ENCODE results near the gene UAP1L1. TPM values are rescaled to one million over a fixed set of nuclear protein-coding genes. Genes with fewer than 3 reads are reported as not detected.
A peak's percentile ranks its signal among the peaks of the same experiment; 100 is the strongest.

The UAP1L1 gene
- total RNA-seq, 1 experiment from 2014 or later: 24.6 TPM

DNA sequence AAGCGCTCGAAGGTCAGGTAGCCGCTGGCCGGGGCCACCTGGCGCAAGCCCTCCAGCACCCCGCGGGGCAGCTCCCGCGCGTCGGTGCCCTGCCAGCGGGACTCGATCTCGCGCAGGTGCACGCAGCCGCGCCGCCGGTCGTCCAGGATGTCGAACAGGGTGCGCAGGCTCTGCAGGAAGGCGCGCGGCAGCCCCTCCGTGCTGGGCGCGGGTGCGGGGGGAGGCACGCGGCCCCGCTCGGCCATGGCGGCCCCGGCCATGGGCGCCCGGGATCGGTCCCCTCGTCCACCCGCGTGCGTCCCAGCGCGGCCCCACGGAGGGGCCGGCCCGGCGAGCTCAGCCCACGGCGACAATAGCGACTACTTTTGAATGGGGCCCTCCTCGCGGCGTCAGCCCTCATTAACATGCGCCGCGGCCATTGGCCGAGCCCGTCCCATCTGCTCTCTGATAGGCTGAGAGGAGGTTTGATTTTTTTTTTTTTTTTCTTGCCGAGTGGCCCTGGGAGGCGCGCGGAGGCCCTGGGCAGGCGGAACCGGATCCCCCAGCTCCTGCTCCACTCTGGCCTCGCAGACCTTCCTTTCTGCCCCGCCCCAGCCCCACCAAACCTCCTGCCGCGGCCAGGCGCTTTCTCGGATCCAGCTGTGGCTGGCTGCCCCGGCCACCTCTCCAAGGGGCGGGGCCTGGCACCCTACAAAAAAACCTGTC is 7.0 kb upstream of the UAP1L1 start, which contains the start of gene SAPCD2:
Gene SAPCD2 (minus strand): TSS at position 357 of the 705 bp plus-strand sequence. CDS start 97 bp downstream, at position 260.
- no peak for TF ChIP-seq CTCF (IDR thresholded peaks at IDR 0.05; ENCODE audit: insufficient read depth in 1 of 2, low read depth in 1 of 2, low read length in 1 of 2, severe bottlenecking in 1 of 2, unreplicated experiment in 1 of 2)
- BruUV-seq (replicated peaks): no TSS peak
- no peaks in the 10 kb centered on the region for H3K27me3 Mint-ChIP-seq (ENCODE audit: insufficient read depth, unreplicated experiment)
- H3K4me3 ChIP-seq (ENCODE audit: low read depth, low read length): peak within 1 kb of the TSS; percentile 80
- H3K27me3 ChIP-seq (replicated peaks; ENCODE audit: control insufficient read depth, insufficient read depth, low read length): no peaks in the 10 kb centered on the region
- peaks cover 18% of the 10 kb centered on the region for H3K4me1 Mint-ChIP-seq (ENCODE audit: low read depth, unreplicated experiment)
- ChIA-PET CTCF (interaction anchor here (0.6 to 5.2 kb wide), 23 partner anchors 10 to 708 kb away, joined by 3 to 42 read pairs (median 6); partner anchors contain the start of genes ABCA2, AJM1, ANAPC2 and CYSRT1), POLR2A (interaction anchor here (0.5 to 1.9 kb wide), 11 partner anchors 16 to 312 kb away, joined by 3 to 24 read pairs (median 4); partner anchors contain the start of genes ANAPC2, ENTPD2, LCN8 and MAN1B1)
- H3K9me3 Mint-ChIP-seq (ENCODE audit: unreplicated experiment): no peaks in the 10 kb centered on the region
- intact Hi-C loops (cut with micrococcal nuclease; ENCODE audit: unreplicated experiment): loop anchor here (1.0 kb wide), 2 partner anchors 16 to 24 kb away; partner anchors contain the start of genes MAN1B1 and NPDC1
- no peaks in the 10 kb centered on the region for H3K9me3 ChIP-seq
- DNase-seq: peak; percentile 95
- H3K4me3 Mint-ChIP-seq (ENCODE audit: unreplicated experiment): peak within 1 kb of the TSS; percentile 68
- H3K36me3 Mint-ChIP-seq (ENCODE audit: insufficient read depth, unreplicated experiment): peaks cover 18% of the 10 kb centered on the region
- peaks cover 33% of the 10 kb centered on the region for H3K4me1 ChIP-seq
- H3K27ac Mint-ChIP-seq (ENCODE audit: unreplicated experiment): peak within 1 kb of the TSS; percentile 85
- 0 out of 2 replicates have a peak, but pooled peaks cover 2% of the 10 kb centered on the region for H3K36me3 ChIP-seq (ENCODE audit: control insufficient read depth, insufficient read depth, low read length)

DNA sequence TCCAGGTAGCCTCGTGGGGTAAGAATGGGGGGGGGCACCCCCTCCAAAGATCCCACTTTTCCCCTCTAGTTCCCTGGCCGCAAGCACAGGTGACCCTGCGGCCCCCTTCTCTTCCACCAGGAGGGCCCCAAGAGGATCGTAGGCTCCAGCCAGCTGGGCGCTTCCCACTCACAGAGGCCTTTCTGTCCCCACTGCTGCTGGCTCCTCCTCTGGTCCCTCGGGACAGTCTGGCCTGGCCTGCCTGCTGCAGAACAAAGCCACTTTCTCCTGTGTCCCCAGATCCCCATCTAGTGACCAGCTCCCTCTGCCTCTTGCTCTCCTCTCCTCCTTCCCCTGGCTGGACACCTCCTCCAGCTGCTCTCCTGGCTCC is 6.4 kb upstream of the UAP1L1 start:
- peak; percentile 21 to 38 for TF ChIP-seq CTCF (IDR thresholded peaks at IDR 0.05; ENCODE audit: insufficient read depth in 1 of 2, low read depth in 1 of 2, low read length in 1 of 2, severe bottlenecking in 1 of 2, unreplicated experiment in 1 of 2)
- H3K27ac Mint-ChIP-seq (ENCODE audit: unreplicated experiment): peak overlapping the region; percentile 85
- H3K4me1 Mint-ChIP-seq (ENCODE audit: low read depth, unreplicated experiment): peaks cover 18% of the 10 kb centered on the region
- Histone ChIP-seq H3K4me3 (ENCODE audit: low read depth, low read length) (peak overlapping the region; percentile 80), H3K27me3 (replicated peaks; ENCODE audit: control insufficient read depth, insufficient read depth, low read length) (no peaks in the 10 kb centered on the region), H3K4me1 (peaks cover 33% of the 10 kb centered on the region), H3K36me3 (ENCODE audit: control insufficient read depth, insufficient read depth, low read length) (0 out of 2 replicates have a peak, but pooled peaks cover 2% of the 10 kb centered on the region), H3K9me3 (no peaks in the 10 kb centered on the region)
- H3K27me3 Mint-ChIP-seq (ENCODE audit: insufficient read depth, unreplicated experiment): no peaks in the 10 kb centered on the region
- intact Hi-C loops (cut with micrococcal nuclease; ENCODE audit: unreplicated experiment): loop anchor here (1.0 kb wide), 2 partner anchors 15 to 25 kb away; partner anchors contain the start of genes MAN1B1 and NPDC1
- peaks cover 18% of the 10 kb centered on the region for H3K36me3 Mint-ChIP-seq (ENCODE audit: insufficient read depth, unreplicated experiment)
- no peaks in the 10 kb centered on the region for H3K9me3 Mint-ChIP-seq (ENCODE audit: unreplicated experiment)
- no peak for DNase-seq
- CTCF ChIA-PET: interaction anchor here (0.6 to 5.2 kb wide), 19 partner anchors 11 to 708 kb away, joined by 3 to 42 read pairs (median 6); partner anchors contain the start of genes ABCA2, AJM1, ANAPC2 and MAN1B1
- H3K4me3 Mint-ChIP-seq (ENCODE audit: unreplicated experiment): peak overlapping the region; percentile 68
- TSS peak; percentile 49 for BruUV-seq (replicated peaks)
- POLR2A ChIA-PET: interaction anchor here (0.6 to 1.9 kb wide), 8 partner anchors 16 to 263 kb away, joined by 3 to 24 read pairs (median 5); partner anchors contain the start of genes ENTPD2, MAN1B1, RABL6 and TUBB4B

- H3K4me1 ChIP-seq: peaks cover 33% of the 10 kb centered on the region
- ChIA-PET POLR2A (interaction anchor here (1.0 to 1.9 kb wide), 4 partner anchors 15 to 169 kb away, joined by 3 to 24 read pairs (median 8); partner anchors contain the start of genes ENTPD2, MAN1B1 and TUBB4B), CTCF (interaction anchor here (0.7 to 5.2 kb wide), 10 partner anchors 11 to 182 kb away, joined by 4 to 42 read pairs (median 8); partner anchors contain the start of genes ABCA2, ANAPC2 and SSNA1)
- H3K4me3 ChIP-seq (ENCODE audit: low read depth, low read length): peak overlapping the region; percentile 80
- DNase-seq: peak in 1 of 2 experiments; percentile 34
- H3K27ac Mint-ChIP-seq (ENCODE audit: unreplicated experiment): peak overlapping the region; percentile 85
- 0 out of 2 replicates have a peak, but pooled peaks cover 2% of the 10 kb centered on the region for H3K36me3 ChIP-seq (ENCODE audit: control insufficient read depth, insufficient read depth, low read length)
- no peak for TF ChIP-seq CTCF (IDR thresholded peaks at IDR 0.05; ENCODE audit: insufficient read depth in 1 of 2, low read depth in 1 of 2, low read length in 1 of 2, severe bottlenecking in 1 of 2, unreplicated experiment in 1 of 2)
- H3K27me3 Mint-ChIP-seq (ENCODE audit: insufficient read depth, unreplicated experiment): no peaks in the 10 kb centered on the region
- intact Hi-C loops (cut with micrococcal nuclease; ENCODE audit: unreplicated experiment): no loop called here
- no peaks in the 10 kb centered on the region for H3K27me3 ChIP-seq (replicated peaks; ENCODE audit: control insufficient read depth, insufficient read depth, low read length)
- BruUV-seq (replicated peaks): no TSS peak
- H3K9me3 Mint-ChIP-seq (ENCODE audit: unreplicated experiment): no peaks in the 10 kb centered on the region
- peaks cover 18% of the 10 kb centered on the region for H3K4me1 Mint-ChIP-seq (ENCODE audit: low read depth, unreplicated experiment)
- H3K9me3 ChIP-seq: no peaks in the 10 kb centered on the region
- H3K4me3 Mint-ChIP-seq (ENCODE audit: unreplicated experiment): peak overlapping the region; percentile 68
- H3K36me3 Mint-ChIP-seq (ENCODE audit: insufficient read depth, unreplicated experiment): peaks cover 18% of the 10 kb centered on the region
Observed at GRCh38 chr9:137071282-137071681, 6.0 kb upstream of the UAP1L1 start.

Data from Caco-2 (cell line).